Subcutaneous adipose tissue (tissue), 4 donors: Measurements from ENCODE around the gene SPAST. TPM values are rescaled to one million over a fixed set of nuclear protein-coding genes. Genes with fewer than 3 reads are reported as not detected.

Experiments used
- CTCF ChIP-seq: fragments of 450-650 bp; IDR thresholded peaks from one replicate; pipeline ENCODE4 v1.5.1; 2016; ENCODE audit warnings: low read depth, mild to moderate bottlenecking, control low read depth, antibody characterized with exemption, moderate library complexity
- total RNA-seq, 4 donors: library from RNA; depleted of rRNA; stranded (reverse); fragments of >200 nt; gene quantifications; one replicate each; pipeline ENCODE4 v1.1.0, GENCODE V29; 2016

The SPAST gene
- total RNA-seq, 4 donors from 2014 or later: 15.3 to 26.9 (median 21.2) TPM

GRCh38 chr2:32200814-32201213, 137.5 kb downstream of the SPAST start:
- no peak for TF ChIP-seq CTCF

Other genes starting within 250 kb of the SPAST start
- gene MEMO1, start 52.5 kb upstream of the SPAST start, total RNA-seq: 10 to 100 TPM; 14.7 to 32.8 (median 25.4) TPM
- gene DPY30, start 23.8 kb upstream of the SPAST start, total RNA-seq: 10 to 100 TPM; 22.2 to 69.3 (median 51.8) TPM
- 10 to 100 TPM; 12.2 to 29.8 (median 18.1) TPM for gene SLC30A6, start 102.3 kb downstream of the SPAST start, total RNA-seq
- 10 to 100 TPM in 1 of 4 donors, 1 to 10 TPM in 3; 1.5 to 18.9 (median 5.0) TPM for gene NLRC4, start 201.3 kb downstream of the SPAST start, total RNA-seq
- gene YIPF4, start 214.3 kb downstream of the SPAST start, total RNA-seq: 10 to 100 TPM; 29.4 to 48.9 (median 32.1) TPM